HCT116 (cell line): ENCODE measurements around the gene FAM168A. TPM values are rescaled to one million over a fixed set of nuclear protein-coding genes. Genes with fewer than 3 reads are reported as not detected.

Experiments used
- ATAC-seq: fragments of 200-7000 bp; cut with Tn5 transposase; 2 replicates; pipeline ENCODE4 v1.9.1; 2020; ENCODE audit warnings: mild to moderate bottlenecking, moderate library complexity
- BruUV-seq: library from RNA; stranded (reverse); fragments of 400-500 nt; replicated peaks from 2 replicates; lab custom pipeline; 2021; lab: Mats Ljungman, UMichigan
- CTCF ChIA-PET: fragments of 300-600 bp; sonication (Branson Sonifier 250); formaldehyde crosslinking; loops from one replicate; lab custom pipeline; 2021; ENCODE audit warnings: antibody characterized with exemption; lab: Charles Lee
- POLR2A ChIA-PET: fragments of 300-600, 350-600 bp; sonication (Branson Sonifier 250); formaldehyde crosslinking; loops from one replicate; lab custom pipeline; 2021; ENCODE audit warnings: antibody characterized with exemption; lab: Charles Lee
- RAD21 ChIA-PET, 2 experiments: fragments of 300-600 bp; sonication (Branson Sonifier 250); formaldehyde crosslinking; loops; one replicate each; lab custom pipeline; 2023; ENCODE audit warnings: low total read pairs in 2 of 2; ENCODE audit not compliant: uncharacterized antibody in 2 of 2, unreplicated experiment in 2 of 2, low non-redundant PET in 1 of 2; lab: Charles Lee
- DNase-seq: peaks from one replicate; pipeline ENCODE4 v3.0.0-alpha.2; 2010; ENCODE audit warnings: low read depth, low spot score
- H2AFZ ChIP-seq: fragments of 200-600 bp; shearing (Covaris generic), sonication (generic); 2 replicates; pipeline ENCODE4 v1.6.1; 2017; ENCODE audit warnings: low read depth, mixed run types, mixed read lengths, antibody characterized with exemption, low read length; ENCODE audit not compliant: poor library complexity, severe bottlenecking
- H3K27ac ChIP-seq: 2 replicates; pipeline ENCODE4 v1.5.1; 2012; ENCODE audit warnings: low read depth, low read length
- H3K27me3 ChIP-seq: fragments of 200-600 bp; sonication (generic); 2 replicates; pipeline ENCODE4 v1.6.1; 2016; ENCODE audit warnings: mixed run types, low read length, mixed read lengths; ENCODE audit not compliant: insufficient read depth
- H3K36me3 ChIP-seq, 2 experiments: fragments of 200-500 bp in 1 of 2; fragments of 200-600 bp in 1 of 2; sonication (Bioruptor generic) in 1 of 2; sonication (generic) in 1 of 2; 2 replicates each; pipeline versions ENCODE4 v1.5.1 to v1.6.1; 2014 to 2016; ENCODE audit warnings: low read length in 2 of 2, inconsistent platforms in 1 of 2, mixed read lengths in 1 of 2, mixed run types in 1 of 2; ENCODE audit not compliant: insufficient read depth in 2 of 2, control insufficient read depth in 1 of 2
- H3K4me1 ChIP-seq, 2 experiments: fragments of 200-600 bp in 1 of 2; sonication (generic) in 1 of 2; 2 replicates each; pipeline versions ENCODE4 v1.5.1 to v1.6.1; 2012 to 2017; ENCODE audit warnings: low read length in 2 of 2, inconsistent platforms in 1 of 2, mild to moderate bottlenecking in 1 of 2, mixed read lengths in 1 of 2, mixed run types in 1 of 2, moderate library complexity in 1 of 2; ENCODE audit not compliant: insufficient read depth in 2 of 2, control insufficient read depth in 1 of 2
- H3K4me2 ChIP-seq: fragments of 200-600 bp; sonication (generic); 2 replicates; pipeline ENCODE4 v1.6.1; 2017; ENCODE audit warnings: mixed run types, low read length, mixed read lengths
- H3K4me3 ChIP-seq, 2 experiments: fragments of 200-600 bp in 1 of 2; sonication (generic) in 1 of 2; replicated peaks in 1 of 2; 2 replicates each; pipeline ENCODE4 v1.5.1; 2011 to 2016; ENCODE audit warnings: low read length in 2 of 2, control low read depth in 1 of 2, low read depth in 1 of 2, mild to moderate bottlenecking in 1 of 2, mixed read lengths in 1 of 2, mixed run types in 1 of 2
- H3K79me2 ChIP-seq: fragments of 200-600 bp; sonication (generic); 2 replicates; pipeline ENCODE4 v1.6.1; 2017; ENCODE audit warnings: mild to moderate bottlenecking, mixed run types, low read length, moderate library complexity, mixed read lengths; ENCODE audit not compliant: insufficient read depth
- H3K9ac ChIP-seq: fragments of 200-600 bp; sonication (generic); 2 replicates; pipeline ENCODE4 v1.6.1; 2016; ENCODE audit warnings: low read length, mixed read lengths
- H3K9me2 ChIP-seq: fragments of 200-600 bp; sonication (generic), shearing (Covaris generic); 2 replicates; pipeline ENCODE4 v1.6.1; 2017; ENCODE audit warnings: mixed run types, mild to moderate bottlenecking, moderate library complexity; ENCODE audit not compliant: insufficient read depth
- H3K9me3 ChIP-seq, 2 experiments: fragments of 200-500 bp in 1 of 2; fragments of 200-600 bp in 1 of 2; sonication (Bioruptor generic) in 1 of 2; sonication (generic) in 1 of 2; 2 replicates each; pipeline ENCODE4 v1.6.1; 2014 to 2017; ENCODE audit warnings: low read length in 2 of 2, mixed read lengths in 2 of 2, inconsistent platforms in 1 of 2, low read depth in 1 of 2, mild to moderate bottlenecking in 1 of 2, mixed run types in 1 of 2, moderate library complexity in 1 of 2; ENCODE audit not compliant: control insufficient read depth in 1 of 2, insufficient read depth in 1 of 2
- H4K20me1 ChIP-seq: fragments of 200-600 bp; sonication (generic), shearing (Covaris generic); 2 replicates; pipeline ENCODE4 v1.6.1; 2017; ENCODE audit warnings: mixed run types, mild to moderate bottlenecking, moderate library complexity; ENCODE audit not compliant: insufficient read depth
- CTCF ChIP-seq, 3 experiments: fragments of 200-600 bp in 1 of 3; sonication (generic) in 1 of 3; IDR thresholded peaks in 2 of 3; conservative IDR thresholded peaks in 1 of 3; 2 replicates each; pipeline ENCODE4 v1.5.1; 2012 to 2017; ENCODE audit warnings: low read depth in 2 of 3, low read length in 2 of 3, antibody characterized with exemption in 1 of 3, borderline replicate concordance in 1 of 3, control low read depth in 1 of 3, mild to moderate bottlenecking in 1 of 3, mixed read lengths in 1 of 3, mixed run types in 1 of 3, moderate library complexity in 1 of 3; ENCODE audit not compliant: insufficient read depth in 1 of 3
- EGR1 ChIP-seq: IDR thresholded peaks from 2 replicates; pipeline ENCODE4 v1.6.1; 2012; ENCODE audit warnings: low read depth
- ELF1 ChIP-seq: IDR thresholded peaks from 2 replicates; pipeline ENCODE4 v1.6.1; 2012; ENCODE audit warnings: low read depth, borderline replicate concordance
- JUND ChIP-seq: IDR thresholded peaks from 2 replicates; pipeline ENCODE4 v1.6.1; 2012
- POLR2A ChIP-seq: IDR thresholded peaks from 2 replicates; pipeline ENCODE4 v1.7.0; 2011; ENCODE audit warnings: borderline replicate concordance; ENCODE audit not compliant: insufficient read depth, insufficient read length; ENCODE audit errors: extremely low read depth
- REST ChIP-seq: IDR thresholded peaks from 2 replicates; pipeline ENCODE4 v1.6.1; 2012; ENCODE audit warnings: low read depth
- SIN3A ChIP-seq: IDR thresholded peaks from 2 replicates; pipeline ENCODE4 v1.6.1; 2012; ENCODE audit warnings: low read depth
- SRF ChIP-seq: IDR thresholded peaks from 2 replicates; pipeline ENCODE4 v1.6.1; 2012; ENCODE audit warnings: low read depth
- TCF7L2 ChIP-seq: IDR thresholded peaks from 2 replicates; pipeline ENCODE4 v1.7.0; 2011; ENCODE audit warnings: borderline replicate concordance, inconsistent platforms; ENCODE audit not compliant: insufficient read depth, insufficient read length; ENCODE audit errors: extremely low read depth
- ZBTB33 ChIP-seq: IDR thresholded peaks from 2 replicates; pipeline ENCODE4 v1.6.1; 2011; ENCODE audit warnings: mild to moderate bottlenecking, low read length, moderate library complexity; ENCODE audit not compliant: insufficient replicate concordance; ENCODE audit errors: extremely low read depth
- ZFX ChIP-seq: fragments of 450-650 bp; IDR thresholded peaks from 2 replicates; pipeline ENCODE4 v1.6.1; 2017
- ZNF274 ChIP-seq: fragments of 200-500 bp; sonication (Bioruptor generic); IDR thresholded peaks from 2 replicates; pipeline ENCODE4 v1.6.1; 2014; ENCODE audit warnings: mild to moderate bottlenecking, low read depth, low read length, inconsistent platforms
- intact Hi-C: fragments of 100-400 bp; cut with micrococcal nuclease; formaldehyde crosslinking; loops from 2 replicates; pipeline ENCODE4 v1.10.0; 2022
- total RNA-seq: library from RNA; stranded (reverse); gene quantifications from one replicate; pipeline ENCODE4 v1.2.1, GENCODE V29; 2021; ENCODE audit not compliant: unreplicated experiment

Gene FAM168A
- total RNA-seq, 1 experiment from 2014 or later, result 31.5 TPM

- H3K36me3 ChIP-seq, result no peaks in the 10 kb centered on the region
- RAD21 ChIA-PET, result interaction anchor here in 1 of 2 experiments (0.6 kb wide), 1 partner anchor 270 kb away, joined by 4 read pairs; no protein-coding TSS in a partner anchor
- no peaks in the 10 kb centered on the region for H3K4me1 ChIP-seq
- no TSS peak for BruUV-seq
- H3K9me2 ChIP-seq, result peaks cover 3% of the 10 kb centered on the region; the same call in 1 of the 2 replicates
- H2AFZ ChIP-seq, result no peak overlapping the region
- H3K9ac ChIP-seq, result no peak overlapping the region
- H3K4me3 ChIP-seq, result no peak overlapping the region
- no peaks in the 10 kb centered on the region for H4K20me1 ChIP-seq
- CTCF ChIA-PET, result no interaction called here
- no peaks in the 10 kb centered on the region; the same call in 1 of the 2 replicates for H3K79me2 ChIP-seq
- H3K27me3 ChIP-seq, result no peaks in the 10 kb centered on the region
- POLR2A ChIA-PET, result no interaction called here
- intact Hi-C loops, result no loop called here
- H3K9me3 ChIP-seq, result no peaks in the 10 kb centered on the region
- no peak for ATAC-seq
- TF ChIP-seq JUND (no peak), TCF7L2 (no peak), ZBTB33 (no peak), SIN3A (no peak)
- no peak for DNase-seq
- no peak overlapping the region for H3K4me2 ChIP-seq
- no peak overlapping the region for H3K27ac ChIP-seq
These were observed 20.4 kb downstream of the FAM168A start for GRCh38 chr11:73577496-73577917.

- Histone ChIP-seq H3K36me3 (no peaks in the 10 kb centered on the region), H3K79me2 (no peaks in the 10 kb centered on the region; the same call in 1 of the 2 replicates), H3K4me1 (no peaks in the 10 kb centered on the region), H3K27ac (no peak overlapping the region), H3K9me2 (peaks cover 3% of the 10 kb centered on the region; the same call in 1 of the 2 replicates), H3K4me2 (no peak overlapping the region), H2AFZ (no peak overlapping the region), H3K4me3 (no peak overlapping the region), H3K27me3 (no peaks in the 10 kb centered on the region), H4K20me1 (no peaks in the 10 kb centered on the region), H3K9ac (no peak overlapping the region), H3K9me3 (no peaks in the 10 kb centered on the region)
- intact Hi-C loops, result no loop called here
- ChIA-PET POLR2A (no interaction called here), RAD21 (no interaction called here), CTCF (no interaction called here)
- no peak for ATAC-seq
- no peak for DNase-seq
- no TSS peak for BruUV-seq
- TF ChIP-seq POLR2A, result no peak
- no peak for TF ChIP-seq SIN3A
- no peak for TF ChIP-seq ZNF274
- TF ChIP-seq SRF, result no peak
- no peak for TF ChIP-seq ZFX
- TF ChIP-seq REST, result no peak
- TF ChIP-seq ELF1, result no peak
- no peak for TF ChIP-seq EGR1
- no peak for TF ChIP-seq CTCF (IDR thresholded peaks at IDR 0.05 in 2 of 3, conservative IDR thresholded peaks at IDR 0.05 in 1 of 3; ENCODE audit: borderline replicate concordance in 1 of 3, insufficient read depth in 1 of 3, low read depth in 2 of 3, low read length in 2 of 3)
These were observed 21.7 kb downstream of the FAM168A start for GRCh38 chr11:73576185-73576614.
